Lung (tissue), 12 donors: Measurements from ENCODE around the gene TMEM135. TPM values are rescaled to one million over a fixed set of nuclear protein-coding genes. Genes with fewer than 3 reads are reported as not detected.
"Not testable (repeated sequence)": the region's sequence is repeated elsewhere in the genome, so short reads cannot be mapped to it uniquely, and the experiment has no call there.

ENCODE experiments used
- ATAC-seq: fragments of 200-7000 bp; cut with Tn5 transposase; one replicate; pipeline ENCODE4 v1.9.1; 2020; ENCODE audit warnings: moderate number of reproducible peaks; ENCODE audit not compliant: insufficient read depth, low FRiP score
- DNase-seq, 3 donors: peaks; one replicate each; pipeline ENCODE4 v3.0.0-alpha.2; 2013 to 2017
- H3K27ac ChIP-seq, 2 donors: one replicate each; pipeline ENCODE4 v1.5.1; 2013; ENCODE audit warnings: mild to moderate bottlenecking in 2 of 2, moderate library complexity in 2 of 2, control low read depth in 1 of 2, inconsistent platforms in 1 of 2, low read depth in 1 of 2, low read length in 1 of 2
- H3K27me3 ChIP-seq, 3 donors: one replicate each; pipeline ENCODE4 v1.5.1; 2013; ENCODE audit warnings: low read length in 2 of 3; ENCODE audit not compliant: control insufficient read depth in 3 of 3, insufficient read depth in 3 of 3
- H3K36me3 ChIP-seq, 4 donors: one replicate each; pipeline ENCODE4 v1.5.1; 2013; ENCODE audit warnings: low read length in 4 of 4, mild to moderate bottlenecking in 1 of 4, moderate library complexity in 1 of 4; ENCODE audit not compliant: control insufficient read depth in 4 of 4, insufficient read depth in 4 of 4
- H3K4me1 ChIP-seq, 5 donors: one replicate each; pipeline ENCODE4 v1.5.1; 2013; ENCODE audit warnings: low read length in 5 of 5, mild to moderate bottlenecking in 2 of 5, moderate library complexity in 1 of 5; ENCODE audit not compliant: control insufficient read depth in 5 of 5, insufficient read depth in 5 of 5
- H3K4me3 ChIP-seq: one replicate; pipeline ENCODE4 v1.5.1; 2013; ENCODE audit warnings: mild to moderate bottlenecking, control low read depth, moderate library complexity
- H3K9ac ChIP-seq, 2 donors: one replicate each; pipeline ENCODE4 v1.5.1; 2013; ENCODE audit warnings: low read length in 2 of 2, control low read depth in 1 of 2; ENCODE audit not compliant: insufficient read depth in 1 of 2
- H3K9me3 ChIP-seq, 4 donors: one replicate each; pipeline ENCODE4 v1.5.1; 2013; ENCODE audit warnings: low read length in 3 of 4, mild to moderate bottlenecking in 1 of 4, moderate library complexity in 1 of 4; ENCODE audit not compliant: control insufficient read depth in 4 of 4, insufficient read depth in 3 of 4
- WGBS, 2 donors: extraction: QIAGEN DNeasy Blood & Tissue Kit; methylation state at CpG; one replicate each; pipeline ENCODE4 v1.1.7; 2013; 5-methylcytosine and 5-hydroxymethylcytosine counted together
- polyA plus RNA-seq, 2 donors: library from polyadenylated mRNA; stranded (reverse); fragments of 200-250 nt; gene quantifications; one replicate each; pipeline ENCODE4 v1.2.1, GENCODE V29; 2013
- total RNA-seq, 2 donors: library from RNA; depleted of rRNA in 1 of 2; stranded (reverse); fragments of >200 nt in 1 of 2; gene quantifications; one replicate each; pipeline ENCODE4 v1.2.1, GENCODE V29; 2014 to 2021
- TF ChIP-seq, protein P1 (sequence below): IDR thresholded peaks from 2 replicates; pipeline ENCODE4 v1.5.1; 2012; ENCODE audit warnings: mild to moderate bottlenecking; ENCODE audit errors: control extremely low read depth, extremely low read depth
- donor health status: control.
- donor health status: control.
- donor health status: Bipolar disorder and iron deficiency.
- donor health status: healthy.
- donor health status: DM: yes; HTN: yes; CAD: no.

The TMEM135 gene
- total and polyA plus RNA-seq, 4 donors: 5.9 to 42.0 (median 11.5) TPM

DNA sequence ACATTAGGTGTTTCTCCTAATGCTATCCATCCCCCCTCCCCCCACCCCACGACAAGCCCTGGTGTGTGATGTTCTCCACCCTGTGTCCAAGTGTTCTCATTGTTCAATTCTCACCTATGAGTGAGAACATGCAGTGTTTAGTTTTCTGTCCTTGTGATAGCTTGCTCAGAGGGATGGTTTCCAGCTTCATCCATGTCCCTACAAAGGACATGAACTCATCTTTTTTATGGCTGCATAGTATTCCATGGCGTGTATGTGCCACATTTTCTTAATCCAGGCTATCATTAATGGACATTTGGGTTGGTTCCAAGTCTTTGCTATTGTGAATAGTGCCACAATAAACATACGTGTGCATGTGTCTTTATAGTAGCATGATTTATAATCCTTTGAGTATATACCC, 69.6 kb downstream of the TMEM135 start:
- WGBS, 2 donors: 93 to 97% methylated on average over 3 of the region's 3 CpGs

DNA sequence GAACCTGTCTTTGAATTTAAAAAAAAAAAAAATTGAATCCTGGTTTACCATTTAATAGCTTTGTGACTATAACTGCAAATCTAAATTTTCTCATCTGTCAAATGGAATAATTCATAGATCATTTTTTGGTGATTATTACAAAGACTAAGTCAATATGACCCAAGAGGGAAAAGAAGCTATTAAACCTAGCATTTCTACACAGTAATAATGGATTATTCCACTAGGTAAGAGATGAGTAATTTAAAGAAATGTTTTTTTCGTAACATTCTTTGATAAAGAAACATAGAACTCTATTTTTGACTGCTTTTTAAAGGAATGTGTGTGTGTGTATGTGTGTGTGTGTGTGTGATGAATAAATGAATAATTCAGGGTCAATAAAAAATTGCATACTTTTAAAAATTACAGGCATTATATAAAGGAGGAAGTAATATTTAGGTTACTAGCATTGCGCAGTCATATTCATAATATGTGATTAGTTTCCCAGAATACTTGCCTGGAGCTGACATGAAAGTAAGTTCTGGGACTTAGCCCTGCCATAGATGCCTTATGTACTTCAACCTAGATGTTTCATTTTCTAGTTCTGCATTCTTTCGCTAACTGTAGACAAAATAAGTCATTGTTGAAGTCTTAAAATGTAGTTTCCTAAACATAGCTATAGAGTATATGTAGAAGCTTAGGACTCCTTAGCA, 72.9 kb downstream of the TMEM135 start:
- H3K9ac ChIP-seq: no peak overlapping the region
- WGBS, 2 donors: 79 to 82% methylated on average over 3 of the region's 3 CpGs
- peaks cover 0 to 4% (median under 1%) of the 10 kb centered on the region in 4 donors for H3K9me3 ChIP-seq
- no peak for DNase-seq
- H3K4me1 ChIP-seq: peaks cover 0 to 4% (median 0%) of the 10 kb centered on the region in 5 donors
- H3K4me3 ChIP-seq: no peak overlapping the region
- TF ChIP-seq, protein P1, sequence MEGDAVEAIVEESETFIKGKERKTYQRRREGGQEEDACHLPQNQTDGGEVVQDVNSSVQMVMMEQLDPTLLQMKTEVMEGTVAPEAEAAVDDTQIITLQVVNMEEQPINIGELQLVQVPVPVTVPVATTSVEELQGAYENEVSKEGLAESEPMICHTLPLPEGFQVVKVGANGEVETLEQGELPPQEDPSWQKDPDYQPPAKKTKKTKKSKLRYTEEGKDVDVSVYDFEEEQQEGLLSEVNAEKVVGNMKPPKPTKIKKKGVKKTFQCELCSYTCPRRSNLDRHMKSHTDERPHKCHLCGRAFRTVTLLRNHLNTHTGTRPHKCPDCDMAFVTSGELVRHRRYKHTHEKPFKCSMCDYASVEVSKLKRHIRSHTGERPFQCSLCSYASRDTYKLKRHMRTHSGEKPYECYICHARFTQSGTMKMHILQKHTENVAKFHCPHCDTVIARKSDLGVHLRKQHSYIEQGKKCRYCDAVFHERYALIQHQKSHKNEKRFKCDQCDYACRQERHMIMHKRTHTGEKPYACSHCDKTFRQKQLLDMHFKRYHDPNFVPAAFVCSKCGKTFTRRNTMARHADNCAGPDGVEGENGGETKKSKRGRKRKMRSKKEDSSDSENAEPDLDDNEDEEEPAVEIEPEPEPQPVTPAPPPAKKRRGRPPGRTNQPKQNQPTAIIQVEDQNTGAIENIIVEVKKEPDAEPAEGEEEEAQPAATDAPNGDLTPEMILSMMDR: no peak
- no peak for ATAC-seq
- H3K36me3 ChIP-seq: peaks cover 0 to 4% (median 2%) of the 10 kb centered on the region in 4 donors
- H3K27me3 ChIP-seq: no peaks in the 10 kb centered on the region
- H3K27ac ChIP-seq: no peak overlapping the region

More for the DNA sequence above, 69.6 kb downstream of the TMEM135 start:
- H3K27me3 ChIP-seq, H3K27ac ChIP-seq, ATAC-seq, H3K9ac ChIP-seq, H3K9me3 ChIP-seq, H3K36me3 ChIP-seq, H3K4me3 ChIP-seq, H3K4me1 ChIP-seq, DNase-seq: not testable (repeated sequence)

DNA sequence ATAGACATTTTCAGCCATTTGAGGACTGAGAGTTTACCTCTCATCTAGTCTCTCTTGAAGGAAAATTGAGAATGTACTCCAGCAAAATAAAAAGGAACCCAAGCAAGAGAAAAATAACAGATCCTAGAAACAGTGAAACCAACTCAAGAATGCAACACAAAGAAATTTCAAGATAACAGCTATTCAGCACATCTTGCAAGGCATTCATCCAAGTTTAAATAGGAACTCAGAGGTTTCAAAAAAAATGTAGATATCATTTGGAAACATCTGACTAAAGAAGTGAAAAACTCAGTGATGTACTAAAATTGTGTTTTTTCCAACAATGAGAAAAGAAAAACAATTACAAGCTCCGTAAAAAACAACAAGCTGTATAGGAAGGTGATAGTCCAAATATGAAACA, 76.4 kb downstream of the TMEM135 start:
- no peaks in the 10 kb centered on the region for H3K27me3 ChIP-seq
- peaks cover 0 to 4% (median 0%) of the 10 kb centered on the region in 5 donors for H3K4me1 ChIP-seq
- no peak overlapping the region for H3K4me3 ChIP-seq
- no peaks in the 10 kb centered on the region for H3K9me3 ChIP-seq
- TF ChIP-seq, protein P1: no peak
- H3K27ac ChIP-seq: no peak overlapping the region
- ATAC-seq (no peak), DNase-seq (no peak)
- H3K36me3 ChIP-seq: no peaks in the 10 kb centered on the region
- 81 to 86% methylated on average over 1 of the region's 1 CpG for WGBS, 2 donors
- no peak overlapping the region for H3K9ac ChIP-seq

DNA sequence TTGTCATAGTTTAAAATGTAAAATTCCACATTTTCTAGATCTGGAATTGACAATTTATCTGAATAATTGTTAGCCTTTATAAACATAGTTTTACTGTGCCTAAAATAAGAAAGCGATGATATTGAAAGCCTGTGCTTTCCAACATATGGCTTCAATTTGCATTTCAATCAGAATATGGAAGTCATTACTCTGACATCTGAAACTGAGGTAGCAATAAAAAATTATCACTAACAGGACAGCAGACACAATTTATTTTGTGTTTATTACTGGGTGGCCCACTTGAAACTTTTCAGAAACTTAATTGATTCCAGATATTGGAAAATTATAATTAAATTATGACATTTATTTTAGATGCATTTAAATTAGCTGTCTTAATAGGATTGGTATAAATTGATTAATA, 78.5 kb downstream of the TMEM135 start:
- H3K4me3 ChIP-seq: no peak overlapping the region
- WGBS, 2 donors: 98% methylated on average over 1 of the region's 1 CpG
- H3K9me3 ChIP-seq: no peaks in the 10 kb centered on the region
- TF ChIP-seq, protein P1: no peak
- no peak overlapping the region for H3K9ac ChIP-seq
- DNase-seq (no peak), ATAC-seq (no peak)
- no peak overlapping the region for H3K27ac ChIP-seq
- no peaks in the 10 kb centered on the region for H3K27me3 ChIP-seq
- H3K4me1 ChIP-seq: peaks cover 0 to 2% (median 0%) of the 10 kb centered on the region in 5 donors
- no peaks in the 10 kb centered on the region for H3K36me3 ChIP-seq
